GM10266 (cell line): ENCODE measurements around the gene ANAPC7.
"Not testable (repeated sequence)": the region's sequence is repeated elsewhere in the genome, so short reads cannot be mapped to it uniquely, and the experiment has no call there.

ENCODE experiments used
- DNase-seq: peaks from one replicate; pipeline ENCODE4 v3.0.0; 2012; ENCODE audit errors: extremely low spot score
- TF ChIP-seq, protein P1 (sequence below): IDR thresholded peaks from 2 replicates; pipeline ENCODE4 v1.5.1; 2012; ENCODE audit warnings: mild to moderate bottlenecking, low read depth; ENCODE audit not compliant: control insufficient read depth, insufficient read depth; ENCODE audit errors: missing control alignments

Gene ANAPC7

GRCh38 chr12:110379631-110380030 lies 23.9 kb downstream of the ANAPC7 start:
- TF ChIP-seq, protein P1, sequence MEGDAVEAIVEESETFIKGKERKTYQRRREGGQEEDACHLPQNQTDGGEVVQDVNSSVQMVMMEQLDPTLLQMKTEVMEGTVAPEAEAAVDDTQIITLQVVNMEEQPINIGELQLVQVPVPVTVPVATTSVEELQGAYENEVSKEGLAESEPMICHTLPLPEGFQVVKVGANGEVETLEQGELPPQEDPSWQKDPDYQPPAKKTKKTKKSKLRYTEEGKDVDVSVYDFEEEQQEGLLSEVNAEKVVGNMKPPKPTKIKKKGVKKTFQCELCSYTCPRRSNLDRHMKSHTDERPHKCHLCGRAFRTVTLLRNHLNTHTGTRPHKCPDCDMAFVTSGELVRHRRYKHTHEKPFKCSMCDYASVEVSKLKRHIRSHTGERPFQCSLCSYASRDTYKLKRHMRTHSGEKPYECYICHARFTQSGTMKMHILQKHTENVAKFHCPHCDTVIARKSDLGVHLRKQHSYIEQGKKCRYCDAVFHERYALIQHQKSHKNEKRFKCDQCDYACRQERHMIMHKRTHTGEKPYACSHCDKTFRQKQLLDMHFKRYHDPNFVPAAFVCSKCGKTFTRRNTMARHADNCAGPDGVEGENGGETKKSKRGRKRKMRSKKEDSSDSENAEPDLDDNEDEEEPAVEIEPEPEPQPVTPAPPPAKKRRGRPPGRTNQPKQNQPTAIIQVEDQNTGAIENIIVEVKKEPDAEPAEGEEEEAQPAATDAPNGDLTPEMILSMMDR = no peak
- DNase-seq = no peak

- TF ChIP-seq, protein P1 = no peak
- no peak for DNase-seq
These were observed 24.3 kb downstream of the ANAPC7 start for GRCh38 chr12:110379197-110379596.

DNA sequence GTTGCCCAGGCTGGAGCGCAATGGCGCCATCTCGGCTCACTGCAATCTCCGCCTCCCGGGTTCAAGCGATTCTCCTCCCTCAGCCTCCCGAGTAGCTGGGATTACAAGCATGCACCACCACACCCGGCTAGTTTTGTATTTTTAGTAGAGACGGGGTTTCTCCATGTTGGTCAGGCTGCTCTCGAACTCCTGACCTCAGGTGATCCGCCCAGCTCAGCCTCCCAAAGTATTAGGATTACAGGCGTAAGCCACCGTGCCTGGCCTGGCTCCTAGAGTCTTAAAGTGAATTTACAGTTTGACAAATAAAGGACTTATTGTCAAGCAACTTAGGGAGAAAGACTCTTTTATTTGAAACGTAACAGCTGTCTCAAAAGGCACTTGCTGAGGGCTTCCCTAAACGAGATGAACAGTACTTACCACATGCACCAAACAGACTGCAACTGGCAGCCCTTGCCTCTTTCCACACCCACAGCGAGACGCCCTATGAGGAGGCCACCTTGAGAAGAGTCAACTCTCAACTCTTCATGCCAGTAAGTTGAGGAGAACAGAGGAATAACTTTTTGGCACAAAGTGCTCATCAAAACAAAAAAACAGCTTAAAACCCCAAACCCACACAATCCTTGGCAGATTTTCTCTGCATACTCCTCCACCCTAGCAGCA lies 25.2 kb downstream of the ANAPC7 start:
- not testable (repeated sequence) for DNase-seq

DNA sequence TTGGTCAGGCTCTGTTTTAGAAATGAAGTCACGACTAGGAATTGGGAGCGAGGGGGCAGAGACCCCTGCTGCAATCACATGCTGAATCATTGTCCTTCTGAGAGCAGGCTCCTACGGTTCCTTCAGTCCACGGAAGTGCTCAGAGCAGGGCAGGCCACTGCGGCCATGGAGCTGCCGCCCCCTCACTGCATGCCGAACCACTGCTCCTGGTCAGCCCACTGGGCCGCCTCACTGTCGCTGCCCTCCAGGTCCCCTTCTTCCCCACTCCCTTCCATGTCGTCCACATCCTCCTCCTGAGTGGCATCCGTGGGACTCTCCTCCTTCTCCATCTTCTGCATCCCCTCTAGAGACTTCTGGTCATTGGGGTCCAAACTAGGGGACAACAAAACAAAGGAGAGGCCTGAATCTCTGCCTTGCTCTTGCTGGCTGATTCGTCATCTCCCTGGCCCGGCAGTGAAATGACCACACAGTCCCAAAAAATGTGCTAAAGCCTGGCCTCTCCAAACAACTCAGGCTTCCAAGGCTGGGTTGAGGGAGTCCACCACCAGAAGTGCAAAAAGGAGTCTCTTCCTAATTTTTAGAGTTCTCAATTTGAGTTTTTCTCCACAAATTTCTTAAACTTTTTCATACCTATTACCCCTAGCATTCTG lies 29.4 kb downstream of the ANAPC7 start:
- TF ChIP-seq, protein P1 = no peak
- DNase-seq = no peak

- TF ChIP-seq, protein P1 = no peak
- no peak for DNase-seq
These were observed 30.1 kb downstream of the ANAPC7 start for GRCh38 chr12:110373425-110373824.

DNA sequence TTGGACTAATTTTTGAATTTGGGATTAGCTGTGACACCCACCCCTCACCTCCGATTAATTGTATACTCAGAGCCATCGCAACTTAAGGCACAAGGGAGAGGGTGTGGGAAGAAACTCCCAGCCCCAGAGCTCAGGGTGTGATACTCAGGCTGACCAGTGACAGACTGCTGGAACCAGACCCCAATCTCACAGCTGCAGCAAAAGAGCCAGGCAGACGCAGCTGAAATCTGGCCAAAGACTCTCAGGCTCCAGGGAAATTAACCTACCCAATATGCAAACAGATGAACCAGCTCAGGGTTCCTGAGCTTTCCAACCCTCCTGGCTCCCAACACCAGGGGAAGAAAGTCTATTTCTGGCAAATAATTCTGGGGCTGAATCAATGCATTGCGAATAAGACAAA lies 30.5 kb downstream of the ANAPC7 start:
- no peak for DNase-seq
- TF ChIP-seq, protein P1 = no peak

GRCh38 chr12:110372056-110372425 lies 31.5 kb downstream of the ANAPC7 start:
- TF ChIP-seq, protein P1 = no peak

More at GRCh38 chr12:110372056-110372425, 31.5 kb downstream of the ANAPC7 start:
- DNase-seq = no peak
